GM19468 (cell line): ENCODE measurements around the gene UACA.

Source experiments
- ATAC-seq: cut with Tn5 transposase; IDR thresholded peaks from one replicate; pipeline ENCODE4 v1.9.1; 2021; ENCODE audit warnings: mild to moderate bottlenecking, moderate library complexity, moderate number of reproducible peaks; ENCODE audit not compliant: unreplicated experiment; ENCODE audit errors: extremely low read depth

Gene UACA

DNA sequence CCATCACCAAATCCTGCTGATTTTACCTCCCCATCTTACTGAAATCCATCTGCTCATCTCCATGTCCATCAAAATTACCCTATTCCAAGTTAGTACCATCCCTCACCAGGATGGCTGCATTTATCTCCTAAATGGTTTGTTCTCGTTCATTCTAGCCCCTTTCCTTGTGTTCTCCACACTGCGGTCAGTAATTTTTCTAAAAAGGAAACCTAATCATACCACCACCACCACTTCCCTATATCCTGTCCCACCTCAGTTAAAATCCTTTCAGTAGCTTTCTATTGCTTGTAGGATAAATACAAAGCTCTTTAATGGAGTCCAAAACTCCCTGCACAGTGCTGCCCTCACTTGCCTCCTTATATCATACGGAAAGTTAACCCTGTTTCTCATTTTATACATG is 51.1 kb downstream of the UACA start:
- no peak for ATAC-seq

DNA sequence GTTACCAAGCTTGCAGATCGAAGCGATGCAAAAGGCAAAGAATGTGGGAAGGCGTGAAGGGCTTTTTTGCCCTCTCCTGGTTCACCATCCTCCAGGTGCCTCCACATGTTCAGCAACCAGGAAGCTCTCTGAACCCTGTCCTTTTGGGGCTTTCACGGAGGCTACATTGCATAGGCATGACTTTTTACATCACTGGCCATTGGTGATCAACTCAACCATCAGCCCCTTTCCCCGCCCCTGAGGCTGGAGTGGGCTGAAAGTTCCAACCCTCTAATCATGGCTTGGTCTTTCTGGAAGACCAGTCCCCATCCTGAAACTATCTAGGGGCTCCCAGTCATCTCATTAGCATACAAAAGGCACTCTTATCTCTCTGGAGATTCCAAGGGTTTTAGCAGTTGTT is 52.6 kb downstream of the UACA start:
- ATAC-seq = no peak

DNA sequence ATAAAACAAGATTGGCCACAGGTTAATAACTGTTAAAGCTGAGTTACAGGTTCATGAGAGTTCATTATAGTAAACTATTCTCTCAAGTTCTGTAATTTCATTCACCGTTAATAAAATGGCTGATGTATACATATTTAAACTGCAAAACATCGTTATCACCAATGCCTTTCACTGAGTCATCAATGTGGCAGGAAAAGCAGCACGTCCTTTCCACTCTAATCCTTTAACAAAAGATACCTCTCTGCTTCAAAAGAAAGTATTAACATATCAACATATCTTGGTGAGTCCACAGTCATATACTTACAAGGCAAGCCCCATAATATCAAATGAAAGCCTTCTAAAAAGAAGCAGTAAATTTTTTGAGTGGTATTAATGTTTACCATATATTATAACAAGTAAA is 54.5 kb downstream of the UACA start:
- no peak for ATAC-seq

DNA sequence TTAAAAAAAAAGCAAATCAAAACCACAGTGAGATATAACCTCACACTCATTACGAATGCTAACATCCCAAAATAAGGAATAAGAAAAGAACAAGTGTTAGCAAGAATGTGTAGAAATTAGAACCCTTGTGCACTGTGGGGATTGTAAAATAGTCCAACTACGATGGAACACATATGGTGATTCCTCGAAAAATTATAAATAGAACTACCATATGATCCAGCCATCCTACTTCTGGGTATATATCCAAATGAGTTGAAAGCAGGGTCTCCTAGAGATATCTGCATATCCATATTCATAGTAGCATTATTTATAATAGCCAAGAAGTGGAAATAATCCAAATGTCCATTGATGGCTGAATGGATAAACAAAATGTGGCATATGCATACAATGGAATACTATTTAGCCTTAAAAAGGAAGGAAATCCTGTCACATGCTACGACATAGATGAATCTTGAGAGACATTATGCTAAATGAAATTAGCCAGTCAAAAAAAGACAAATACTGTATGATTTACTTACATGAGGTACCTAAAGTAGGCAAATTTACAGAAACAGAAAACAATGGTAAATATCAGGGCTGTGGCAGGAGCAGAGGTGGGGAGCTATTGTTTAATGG is 55.6 kb downstream of the UACA start:
- ATAC-seq = no peak

DNA sequence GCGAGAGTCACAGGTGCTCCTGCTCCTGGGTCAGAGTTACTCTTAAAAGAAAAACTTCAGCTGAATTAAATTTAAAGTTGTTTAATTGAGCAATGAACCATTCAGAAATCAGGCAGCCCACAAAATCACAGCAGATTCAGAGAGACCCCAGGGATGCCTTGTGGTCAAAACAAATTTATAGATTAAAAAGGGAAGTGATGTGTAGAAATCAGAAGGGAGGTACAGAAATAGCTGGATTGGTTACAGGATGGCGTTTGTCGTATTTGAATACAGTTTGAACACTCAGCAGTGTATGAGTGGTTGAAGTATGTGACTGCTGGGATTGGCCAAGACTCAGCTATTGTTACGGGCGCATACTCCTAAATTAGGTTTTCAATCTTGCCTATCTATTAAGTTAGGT is 58.6 kb downstream of the UACA start:
- no peak for ATAC-seq

DNA sequence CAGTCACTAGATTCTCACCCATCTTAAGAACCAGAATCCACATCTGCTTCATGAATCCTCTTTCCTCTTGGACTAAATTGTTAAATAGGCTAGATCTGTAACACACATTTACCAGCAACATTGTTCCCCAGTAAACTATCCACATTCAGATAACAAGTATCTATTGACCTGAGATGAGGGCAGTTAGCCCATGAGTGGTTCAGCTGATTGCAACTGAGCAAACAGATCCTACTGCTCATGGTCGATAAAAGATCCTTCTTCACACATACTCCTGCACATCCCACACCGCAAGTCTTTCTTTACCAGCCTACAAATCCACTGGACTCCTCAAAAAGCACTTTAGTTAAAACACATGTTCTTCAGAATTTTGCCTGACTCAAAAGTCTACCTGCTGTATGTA is 59.2 kb downstream of the UACA start:
- no peak for ATAC-seq

DNA sequence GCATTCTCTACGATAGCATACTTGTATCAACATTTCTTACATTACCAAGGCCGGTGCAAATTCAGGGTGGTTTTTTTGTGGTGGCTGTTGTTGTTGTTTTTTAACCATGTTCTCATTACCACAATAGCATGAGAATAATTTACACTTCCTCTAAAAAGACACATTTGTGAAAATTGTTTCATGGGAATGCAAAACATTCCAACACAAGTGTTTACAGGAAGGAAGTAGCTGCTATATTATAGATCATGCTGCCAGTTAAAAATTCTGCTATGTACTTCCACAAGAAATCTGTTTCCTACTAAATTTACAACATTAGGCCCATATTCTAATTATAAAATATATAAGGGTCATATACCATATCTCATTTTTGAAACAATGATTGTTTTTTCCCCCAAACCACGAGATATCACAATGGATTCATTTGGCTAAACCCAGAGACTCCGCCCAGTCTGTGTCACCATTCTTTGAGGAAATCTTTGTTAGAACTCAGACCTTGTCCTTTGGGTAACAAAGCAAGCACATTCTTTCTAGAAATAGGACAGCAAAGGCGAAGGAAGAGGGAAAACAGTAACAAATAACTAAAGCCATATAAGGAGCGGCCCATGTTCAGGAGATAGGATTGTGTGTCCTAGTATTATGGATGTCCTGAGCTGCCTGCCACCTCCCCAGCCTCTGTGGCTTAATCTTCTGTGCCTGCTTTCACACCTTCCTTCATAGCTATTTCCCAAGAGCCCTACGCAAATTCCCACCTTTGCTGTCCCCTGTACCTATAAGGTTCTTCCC is 60.1 kb downstream of the UACA start:
- ATAC-seq = no peak

DNA sequence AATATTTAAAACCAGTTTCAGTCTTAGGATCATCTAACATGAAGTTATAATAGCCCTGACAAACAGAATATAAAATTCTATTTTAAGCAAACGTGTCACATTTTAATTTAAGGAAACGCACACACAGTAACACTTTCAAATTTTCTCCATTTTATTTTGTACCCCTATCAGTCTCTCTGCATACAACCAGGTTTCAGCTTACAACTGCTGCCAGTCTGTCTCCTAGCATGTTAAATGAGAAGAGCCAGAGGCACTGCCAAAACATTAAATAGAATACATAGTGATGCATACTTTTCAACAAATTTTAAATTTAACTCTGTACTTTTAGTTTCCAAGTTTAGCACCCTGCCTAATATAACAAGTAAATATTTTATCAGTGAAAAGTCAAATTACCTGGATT is 60.8 kb downstream of the UACA start:
- ATAC-seq = no peak

DNA sequence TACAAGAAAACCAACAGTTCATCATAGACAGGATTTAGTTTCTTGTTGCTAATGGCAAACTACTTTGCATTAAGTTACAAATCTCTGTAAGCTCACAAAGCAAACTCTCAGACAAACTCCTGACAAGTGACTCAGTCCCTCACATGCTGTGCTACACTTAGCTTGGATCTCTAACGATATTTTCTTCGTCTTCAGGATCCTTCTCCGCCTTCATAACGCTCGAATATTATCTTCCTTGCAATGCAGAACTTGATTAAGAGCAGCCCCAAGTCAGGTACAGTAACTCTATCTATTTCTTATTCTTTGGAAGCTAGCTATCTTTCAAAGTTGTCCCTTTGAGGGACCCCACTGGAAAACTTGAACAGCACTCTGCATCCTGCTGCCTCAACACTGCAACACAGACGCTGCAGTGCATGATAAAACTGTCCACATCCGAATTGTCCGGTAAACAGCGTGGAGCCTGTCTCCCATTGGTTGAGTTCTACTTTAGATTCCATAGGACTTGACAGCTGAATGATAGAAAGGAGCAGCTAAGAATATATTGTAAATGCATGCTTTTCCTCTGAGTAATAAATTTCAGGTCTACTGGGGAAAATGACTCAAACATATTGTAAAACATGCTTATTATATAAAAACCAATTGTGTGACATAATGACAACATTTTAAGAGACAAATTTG is 61.3 kb downstream of the UACA start:
- no peak for ATAC-seq

DNA sequence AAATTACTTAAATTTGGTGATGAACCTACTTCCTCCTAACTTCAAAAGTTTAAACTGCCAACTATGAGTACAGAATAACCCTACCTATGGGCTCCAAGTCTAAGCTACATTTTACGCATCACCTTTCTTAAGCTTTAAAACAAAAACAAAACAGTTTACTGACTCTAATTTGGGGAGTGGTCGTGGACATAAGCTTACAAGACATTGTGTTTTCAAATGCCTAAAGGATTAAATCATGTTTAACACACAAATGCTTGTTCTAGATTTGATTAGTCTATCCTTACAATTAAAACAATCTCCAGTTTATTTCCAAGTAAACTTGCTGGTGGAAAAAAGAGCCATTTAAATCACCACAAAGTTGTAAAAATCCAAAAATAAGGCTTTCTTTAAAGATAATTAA is 62.2 kb downstream of the UACA start:
- ATAC-seq = no peak

DNA sequence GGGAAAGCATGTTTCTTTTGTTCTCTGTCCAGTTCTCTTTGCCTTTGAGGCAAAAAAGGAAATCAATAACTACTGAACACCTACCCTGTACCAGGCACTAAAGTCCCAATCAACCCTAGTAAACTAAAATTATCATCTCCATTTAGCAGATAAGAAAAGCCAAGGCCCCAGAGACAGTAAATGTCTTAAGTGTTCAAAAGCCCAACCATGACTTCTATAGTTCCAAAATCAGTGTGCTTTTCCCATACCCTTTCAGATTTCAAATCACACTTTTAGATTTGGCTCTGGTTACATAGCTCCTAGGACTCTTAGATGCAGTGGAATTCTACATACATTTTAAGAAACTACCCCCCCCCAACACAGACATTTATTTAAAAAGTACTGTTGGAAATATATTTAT is 63.5 kb downstream of the UACA start:
- ATAC-seq = no peak

DNA sequence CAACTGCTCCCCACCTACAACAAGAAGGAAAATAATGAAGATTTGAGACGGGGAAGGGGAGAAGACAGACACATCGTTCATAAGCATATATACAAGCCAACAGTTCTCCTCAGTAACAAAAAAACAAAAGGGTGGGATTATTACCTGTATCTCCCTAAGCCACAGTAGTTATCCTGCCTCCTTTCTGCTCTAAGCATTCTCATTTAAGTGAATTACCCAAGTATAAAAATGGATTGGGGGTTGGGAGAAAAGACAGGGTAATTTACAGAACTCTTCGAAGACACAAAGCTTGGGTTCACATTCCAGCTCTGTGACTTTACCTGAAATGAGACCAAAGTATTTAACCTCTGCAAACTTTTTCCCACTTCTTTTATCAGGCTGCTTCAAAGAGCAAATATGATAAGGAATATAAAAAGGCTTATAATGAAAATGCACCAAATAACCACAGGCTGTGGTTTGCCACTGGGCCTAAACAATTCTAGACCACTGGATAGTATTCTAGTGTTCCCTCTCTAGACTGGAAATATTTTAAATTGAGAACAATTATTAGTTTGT is 64.4 kb downstream of the UACA start:
- ATAC-seq = no peak

DNA sequence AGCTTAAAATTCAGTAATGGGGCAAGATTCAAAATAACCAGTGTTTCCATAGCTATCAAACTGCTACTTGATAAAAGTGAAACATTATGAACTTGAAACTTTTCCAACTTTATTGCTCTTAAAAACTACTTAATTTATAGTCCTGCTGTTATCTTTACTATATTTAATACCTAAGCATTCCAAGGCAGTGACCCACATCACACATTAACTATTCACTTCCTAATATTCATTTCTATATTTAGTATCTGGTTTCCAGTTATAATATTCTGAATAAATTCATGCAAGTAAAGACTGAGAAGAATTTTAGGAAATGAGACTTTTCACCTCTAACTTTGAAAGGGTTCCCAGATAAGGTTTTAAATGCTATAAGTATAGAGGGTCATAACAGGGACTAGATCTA is 64.9 kb downstream of the UACA start:
- no peak for ATAC-seq

DNA sequence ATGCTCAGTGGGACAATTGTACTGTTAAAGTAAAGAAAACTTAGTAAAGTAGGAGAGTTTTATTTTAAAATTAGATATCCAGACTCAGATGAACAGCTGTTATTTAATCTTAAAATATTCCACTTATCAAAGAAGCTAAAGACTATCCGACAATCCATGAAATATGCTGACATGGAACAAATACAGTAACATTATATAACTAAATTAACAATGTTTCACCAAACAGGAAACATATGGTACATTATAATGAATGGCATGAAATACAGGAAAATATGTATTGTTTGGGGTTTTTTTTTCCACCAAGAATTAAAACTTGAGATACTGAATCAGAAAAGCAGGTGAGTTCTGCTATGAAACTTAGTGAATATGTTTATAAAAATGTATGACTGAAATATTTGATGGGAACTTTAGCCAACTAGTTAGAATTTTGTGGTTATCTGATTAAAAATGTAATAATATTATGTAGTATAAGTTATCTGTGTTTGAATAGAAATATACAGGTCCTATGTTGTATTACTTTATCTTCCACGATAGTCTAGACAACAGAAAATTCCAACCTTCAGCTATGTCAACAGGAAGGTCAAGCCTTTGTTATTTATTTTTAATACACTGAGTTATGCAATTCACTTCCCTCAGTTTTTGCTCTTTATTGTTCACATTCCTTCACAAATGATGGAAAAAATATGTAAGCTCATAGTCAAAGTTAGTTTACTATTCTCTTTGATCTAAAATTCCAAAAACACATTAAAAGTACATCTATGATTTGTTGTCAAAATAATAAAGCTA is 72.7 kb downstream of the UACA start:
- no peak for ATAC-seq

DNA sequence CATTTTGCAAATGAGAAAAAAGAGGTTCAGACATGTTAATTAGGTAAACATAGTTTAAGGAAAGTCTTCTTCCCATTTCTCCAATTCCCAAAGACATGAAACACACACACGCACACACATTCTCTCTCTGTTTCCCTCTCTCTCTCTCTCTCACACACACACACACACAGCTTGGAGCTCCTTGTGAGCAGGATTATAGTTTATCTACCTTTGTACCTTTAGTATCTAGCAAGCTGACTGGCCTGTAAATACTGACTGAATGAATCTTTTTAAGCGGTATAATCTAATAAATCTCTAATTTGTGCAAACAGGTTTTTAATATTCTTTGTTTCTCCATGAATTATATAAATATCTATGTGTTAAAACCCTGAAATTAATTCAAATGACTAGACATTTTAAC is 73.3 kb downstream of the UACA start:
- no peak for ATAC-seq

DNA sequence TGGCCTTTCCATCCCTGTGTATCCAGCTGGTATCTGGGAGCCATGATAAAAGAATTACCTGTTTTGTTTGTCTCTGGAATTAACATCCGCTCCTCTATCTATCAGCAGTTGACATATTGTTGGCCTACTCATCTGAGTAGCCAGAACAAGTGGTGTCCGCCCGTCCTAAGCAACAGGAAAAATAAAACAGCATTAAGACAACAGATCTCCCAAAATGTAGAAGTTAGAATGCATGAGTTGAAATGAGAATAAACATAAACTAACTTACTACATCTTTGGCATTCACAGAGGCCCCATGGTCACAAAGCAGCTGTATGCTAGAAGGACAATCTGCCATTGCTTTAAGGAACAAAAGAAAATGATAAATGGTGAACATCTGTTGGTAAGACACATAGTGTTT is 75.9 kb downstream of the UACA start:
- ATAC-seq = no peak

DNA sequence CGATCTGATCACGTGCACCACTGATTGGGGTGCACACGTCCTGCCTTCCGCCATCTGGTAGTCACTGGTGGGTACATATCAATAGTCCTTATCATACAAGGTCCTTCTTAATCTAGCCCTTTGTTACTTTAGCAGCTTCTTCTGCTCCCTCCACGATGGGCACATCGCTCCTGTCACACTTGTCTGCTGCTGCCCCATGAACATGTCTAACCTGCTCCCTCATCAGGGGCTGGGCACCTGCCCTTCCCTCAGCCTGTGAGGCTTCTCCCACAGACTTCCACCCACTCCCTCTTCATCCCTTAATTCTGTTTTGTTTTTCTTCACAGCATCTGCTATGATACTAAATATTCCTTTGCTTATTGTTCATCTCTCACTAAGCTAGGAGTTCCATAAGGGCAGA is 82.5 kb downstream of the UACA start:
- ATAC-seq = no peak

DNA sequence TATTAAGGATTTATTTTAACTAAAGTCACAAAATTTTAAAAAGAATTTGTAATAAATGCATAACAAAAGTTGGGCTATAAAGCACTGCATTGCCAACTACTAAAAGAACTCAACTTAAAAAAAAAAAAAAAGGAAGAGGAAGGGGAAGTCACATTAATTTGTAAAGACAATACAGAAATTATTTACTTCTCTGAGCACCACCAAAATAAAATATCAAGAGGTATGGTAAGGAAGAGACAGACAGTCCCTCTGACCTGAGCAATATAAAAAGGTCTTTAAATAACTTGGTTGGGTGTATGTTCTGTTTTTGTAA is 83.5 kb downstream of the UACA start:
- ATAC-seq = no peak

DNA sequence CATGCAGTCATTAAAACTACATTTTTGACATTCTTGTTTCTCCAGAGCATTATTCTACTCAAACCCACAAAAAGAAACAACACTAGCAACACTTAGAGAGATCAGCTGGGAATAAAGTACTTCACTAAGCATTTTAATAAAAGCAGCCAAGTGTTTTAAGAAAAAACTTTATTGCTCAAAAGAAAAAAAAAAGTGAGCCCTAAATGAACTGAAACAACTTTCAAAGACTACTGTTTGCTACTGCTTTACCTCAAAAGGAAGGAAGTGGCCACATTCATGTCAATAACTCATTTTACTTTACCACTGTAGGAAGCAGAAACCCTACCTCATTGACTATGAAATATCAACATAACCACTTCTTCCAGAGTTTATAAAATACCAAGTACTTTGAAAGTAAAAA is 91.3 kb downstream of the UACA start:
- ATAC-seq = no peak

DNA sequence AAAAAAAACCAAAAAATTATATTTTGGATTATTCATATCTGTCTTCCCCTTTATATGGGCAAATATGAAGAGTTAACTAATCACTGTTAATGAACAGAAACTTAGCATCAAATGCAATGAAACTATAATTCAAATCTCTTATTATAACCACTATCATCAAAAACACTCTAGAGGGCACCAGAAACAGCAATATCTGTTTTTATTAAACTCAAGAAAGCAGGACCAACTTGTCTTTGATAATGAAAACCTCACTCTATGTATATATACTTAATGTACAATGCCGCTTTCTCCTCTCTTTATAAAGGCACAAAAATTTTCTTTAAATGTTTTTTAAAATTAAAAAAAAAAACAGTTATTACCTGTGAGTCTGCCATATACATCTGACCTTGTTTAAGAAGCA is 92.7 kb downstream of the UACA start:
- ATAC-seq = no peak
